ENCODE data around the gene CYSTM1. TPM values are rescaled to one million over a fixed set of nuclear protein-coding genes. Genes with fewer than 3 reads are reported as not detected.

Gene CYSTM1
- 14.8 and 15.2 TPM in 2 replicates for total RNA-seq

GRCh38 chr5:140174465-140175366, at the start of gene CYSTM1:
Gene CYSTM1 (plus strand): TSS chr5:140175188. CDS start chr5:140194466, 19,278 bp downstream.
- intact Hi-C loops (cut with micrococcal nuclease), result loop anchor here (1.0 to 10.0 kb wide), 13 partner anchors 17 to 1630 kb away; partner anchors contain the start of genes ANKHD1, APBB3, ETF1 and HARS1

GRCh38 chr5:140125637-140126036, 49.4 kb upstream of the CYSTM1 start, which contains the start of gene IGIP:
Gene IGIP (plus strand): TSS chr5:140125937. CDS start chr5:140128477, 2,540 bp downstream.
- intact Hi-C loops (cut with micrococcal nuclease), result no loop called here

GRCh38 chr5:140126315-140127012, 48.5 kb upstream of the CYSTM1 start:
- intact Hi-C loops (cut with micrococcal nuclease), result no loop called here

GRCh38 chr5:140128376-140128775, 46.6 kb upstream of the CYSTM1 start:
- intact Hi-C loops (cut with micrococcal nuclease), result no loop called here

GRCh38 chr5:140130949-140131733, 43.8 kb upstream of the CYSTM1 start:
- intact Hi-C loops (cut with micrococcal nuclease), result loop anchor here (2.0 kb wide), 1 partner anchor 14 kb away; no protein-coding TSS in a partner anchor

GRCh38 chr5:140131967-140132409, 43.0 kb upstream of the CYSTM1 start:
- intact Hi-C loops (cut with micrococcal nuclease), result loop anchor here (2.0 kb wide), 1 partner anchor 15 kb away; no protein-coding TSS in a partner anchor

GRCh38 chr5:140133514-140134167, 41.3 kb upstream of the CYSTM1 start:
- intact Hi-C loops (cut with micrococcal nuclease), result no loop called here

- intact Hi-C loops (cut with micrococcal nuclease), result no loop called here
Measured at GRCh38 chr5:140134277-140134935, 40.6 kb upstream of the CYSTM1 start.

- intact Hi-C loops (cut with micrococcal nuclease), result no loop called here
Measured at GRCh38 chr5:140135127-140135526, 39.9 kb upstream of the CYSTM1 start.

GRCh38 chr5:140136624-140137023, 38.4 kb upstream of the CYSTM1 start:
- intact Hi-C loops (cut with micrococcal nuclease), result no loop called here

- intact Hi-C loops (cut with micrococcal nuclease), result no loop called here
Measured at GRCh38 chr5:140140435-140140834, 34.6 kb upstream of the CYSTM1 start.

- intact Hi-C loops (cut with micrococcal nuclease), result no loop called here
Measured at GRCh38 chr5:140141241-140141640, 33.7 kb upstream of the CYSTM1 start.

- intact Hi-C loops (cut with micrococcal nuclease), result no loop called here
Measured at GRCh38 chr5:140142246-140142645, 32.7 kb upstream of the CYSTM1 start.

- intact Hi-C loops (cut with micrococcal nuclease), result no loop called here
Measured at GRCh38 chr5:140142856-140143255, 32.1 kb upstream of the CYSTM1 start.

GRCh38 chr5:140143521-140144258, 31.3 kb upstream of the CYSTM1 start:
- intact Hi-C loops (cut with micrococcal nuclease), result loop anchor here (1.0 kb wide), 4 partner anchors 14 to 70 kb away; no protein-coding TSS in a partner anchor

GRCh38 chr5:140145256-140145655, 29.7 kb upstream of the CYSTM1 start:
- intact Hi-C loops (cut with micrococcal nuclease), result no loop called here

GRCh38 chr5:140145818-140146522, 29.0 kb upstream of the CYSTM1 start:
- intact Hi-C loops (cut with micrococcal nuclease), result no loop called here

- intact Hi-C loops (cut with micrococcal nuclease), result no loop called here
Measured at GRCh38 chr5:140146523-140146842, 28.5 kb upstream of the CYSTM1 start.

- intact Hi-C loops (cut with micrococcal nuclease), result no loop called here
Measured at GRCh38 chr5:140147460-140147859, 27.5 kb upstream of the CYSTM1 start.

Data from T-helper 1 cell treated with Interleukin-12 subunit alpha and Interleukin-12 subunit beta and Interleukin-4 antibody, amounts not matched to agents 30 ng/mL and 1 ng/mL, for 36 hours (primary cell).